ENCODE results near the gene SLC34A3.

Gene SLC34A3

DNA sequence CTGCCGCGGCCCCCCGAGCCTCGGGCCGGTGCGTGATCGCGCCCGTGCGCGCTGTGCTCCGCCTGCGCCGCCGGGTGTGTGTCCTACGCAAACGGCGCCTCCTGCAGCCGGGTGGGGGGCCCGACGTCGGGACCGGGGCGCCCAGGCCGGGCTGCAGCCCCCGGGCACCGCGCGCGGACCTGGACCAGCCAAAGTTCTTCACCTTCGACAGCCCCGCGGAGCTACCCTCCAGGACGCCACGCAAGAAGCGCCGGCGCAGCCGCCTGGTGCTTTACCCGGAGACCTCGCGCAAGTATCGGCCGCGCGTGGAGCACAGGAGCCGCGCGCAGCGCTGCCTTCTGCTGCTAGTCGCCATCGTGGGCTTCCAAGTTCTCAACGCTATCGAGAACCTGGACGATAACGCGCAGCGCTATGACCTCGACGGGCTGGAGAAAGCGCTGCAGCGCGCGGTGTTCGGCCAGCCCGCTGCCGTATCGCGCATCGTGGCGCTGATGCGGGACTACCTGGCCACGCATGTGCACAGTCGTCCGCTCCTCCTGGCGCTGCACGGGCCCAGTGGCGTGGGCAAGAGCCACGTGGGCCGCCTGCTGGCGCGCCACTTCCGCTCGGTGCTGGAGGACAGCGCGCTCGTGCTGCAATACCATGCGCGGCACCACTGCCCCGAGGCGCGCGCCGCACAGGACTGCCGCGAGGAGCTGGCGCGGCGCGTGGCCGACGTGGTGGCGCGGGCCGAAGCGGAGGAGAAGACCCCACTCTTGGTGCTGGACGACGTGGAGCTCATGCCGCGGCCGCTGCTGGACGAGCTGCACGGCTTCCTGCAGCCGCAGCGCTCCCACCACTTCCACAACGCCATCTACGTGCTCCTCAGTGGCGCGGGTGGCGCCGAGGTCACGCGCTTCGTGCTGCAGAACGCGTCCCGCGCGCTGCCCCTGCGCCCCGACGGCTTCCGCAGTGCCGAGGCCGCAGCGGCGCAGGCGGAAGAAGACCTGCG lies 48.3 kb downstream of the SLC34A3 start:
- DNase-seq, result no peak

DNA sequence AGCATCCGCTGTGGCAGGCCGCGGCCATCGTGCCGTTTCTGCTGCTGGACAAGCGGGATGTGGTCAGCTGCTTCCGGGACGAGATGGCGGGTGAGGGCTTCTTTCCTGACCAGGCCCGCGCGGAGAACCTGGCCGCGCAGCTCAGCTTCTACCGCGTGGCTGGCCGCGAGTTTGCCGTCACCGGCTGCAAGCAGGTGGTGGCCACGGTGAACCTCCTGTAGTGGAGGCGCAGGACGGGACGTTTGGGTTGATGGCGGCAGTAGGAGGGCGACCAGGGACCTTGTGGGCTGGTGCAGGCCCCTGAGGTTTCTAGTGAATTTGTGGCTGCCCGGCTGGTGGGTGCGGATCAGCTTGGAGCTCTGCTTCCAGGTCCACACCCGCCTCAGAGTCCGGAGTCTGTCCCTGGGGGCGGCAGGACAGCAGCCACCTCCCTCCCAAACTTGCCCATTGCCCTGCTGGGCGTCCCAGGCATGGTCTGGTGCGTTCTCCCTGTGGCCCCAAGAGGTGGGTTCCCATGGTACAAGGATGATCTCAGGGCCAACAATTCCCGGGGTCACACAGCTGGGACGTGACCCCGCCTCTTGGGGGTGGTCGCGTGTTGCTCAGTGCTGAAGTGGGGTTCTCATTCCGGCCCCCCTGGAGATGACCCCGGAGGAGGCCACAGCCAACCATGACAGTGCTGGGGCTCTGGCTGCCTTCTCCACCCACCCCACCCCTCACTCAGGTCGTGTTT lies 49.2 kb downstream of the SLC34A3 start:
- DNase-seq, result no peak

DNA sequence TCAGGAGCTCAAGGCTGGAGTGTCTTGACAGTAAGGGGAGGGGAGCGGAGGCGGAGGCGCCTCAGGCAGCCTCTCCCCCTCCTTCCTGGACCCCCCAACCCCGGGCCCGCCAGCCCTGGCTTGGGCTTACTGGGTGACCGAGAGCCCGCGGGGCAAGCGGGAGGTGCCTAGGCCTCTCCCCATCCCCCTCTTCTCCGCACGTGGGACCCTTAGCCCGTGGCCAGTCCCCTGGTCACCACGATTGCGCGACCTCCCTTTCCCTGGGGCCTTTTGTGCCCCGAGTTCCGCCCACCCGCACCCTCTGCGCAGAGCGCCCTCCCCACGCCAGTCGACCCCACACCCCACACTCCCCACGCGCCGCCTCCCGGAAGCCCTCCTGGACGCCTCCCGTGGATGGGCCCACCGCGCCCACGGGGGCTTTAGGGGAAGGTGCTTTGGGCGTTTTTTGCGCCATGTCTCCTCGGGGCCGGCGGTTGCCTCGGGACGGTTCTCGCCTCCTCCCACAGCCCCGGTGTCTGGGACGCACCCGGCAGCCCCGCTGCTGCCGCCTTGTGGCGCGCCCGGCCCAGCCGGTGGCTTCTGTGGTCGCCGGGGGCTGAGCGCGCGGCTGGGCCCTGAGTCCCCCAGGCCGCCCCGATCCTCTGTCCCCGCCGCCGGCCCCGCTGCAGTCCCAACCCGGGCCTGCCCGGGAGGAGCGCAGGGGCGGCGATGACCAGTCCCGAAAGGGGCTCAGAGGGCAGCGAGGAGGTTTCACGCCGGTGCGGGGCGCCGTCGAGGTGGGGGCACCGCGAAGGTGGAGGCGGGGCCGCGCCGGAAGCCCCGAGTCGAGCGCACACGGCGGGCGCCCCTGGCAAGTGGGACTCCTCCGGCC lies 50.0 kb downstream of the SLC34A3 start:
- no peak for DNase-seq

GRCh38 chr9:137281345-137282116 lies 50.8 kb downstream of the SLC34A3 start:
- no peak for DNase-seq

Measured in hippocampal formation (tissue), 2 donors.